IMR-90 (cell line): ENCODE measurements around the gene ZFAND4.

ENCODE experiments used
- CEBPB ChIP-seq: IDR thresholded peaks from 2 replicates; pipeline ENCODE4 v1.6.1; 2012; ENCODE audit warnings: low read depth, low read length, improper control_type of control experiment
- CTCF ChIP-seq: conservative IDR thresholded peaks from 2 replicates; pipeline ENCODE4 v1.5.1; 2012; ENCODE audit warnings: mild to moderate bottlenecking, low read depth, low read length, improper control_type of control experiment
- MAZ ChIP-seq: IDR thresholded peaks from 2 replicates; pipeline ENCODE4 v1.6.1; 2012; ENCODE audit warnings: low read depth, mild to moderate bottlenecking, low read length, improper control_type of control experiment, moderate library complexity, borderline replicate concordance
- MXI1 ChIP-seq: IDR thresholded peaks from 2 replicates; pipeline ENCODE4 v1.6.1; 2012; ENCODE audit warnings: low read depth, mild to moderate bottlenecking, low read length, moderate library complexity, borderline replicate concordance
- POLR2A ChIP-seq: IDR thresholded peaks from 2 replicates; pipeline ENCODE4 v1.6.1; 2012; ENCODE audit warnings: mild to moderate bottlenecking, low read depth, low read length
- RAD21 ChIP-seq: IDR thresholded peaks from 2 replicates; pipeline ENCODE4 v1.6.1; 2012; ENCODE audit warnings: low read length, improper control_type of control experiment

GRCh38 chr10:45592432-45592831 lies 80.1 kb downstream of the ZFAND4 start:
- TF ChIP-seq CTCF (no peak), MAZ (no peak), POLR2A (no peak), CEBPB (no peak), MXI1 (no peak), RAD21 (no peak)
